Measurements from ENCODE around the gene SLC15A2.
"Not testable (repeated sequence)": the region's sequence is repeated elsewhere in the genome, so short reads cannot be mapped to it uniquely, and the experiment has no call there.

Gene SLC15A2

DNA sequence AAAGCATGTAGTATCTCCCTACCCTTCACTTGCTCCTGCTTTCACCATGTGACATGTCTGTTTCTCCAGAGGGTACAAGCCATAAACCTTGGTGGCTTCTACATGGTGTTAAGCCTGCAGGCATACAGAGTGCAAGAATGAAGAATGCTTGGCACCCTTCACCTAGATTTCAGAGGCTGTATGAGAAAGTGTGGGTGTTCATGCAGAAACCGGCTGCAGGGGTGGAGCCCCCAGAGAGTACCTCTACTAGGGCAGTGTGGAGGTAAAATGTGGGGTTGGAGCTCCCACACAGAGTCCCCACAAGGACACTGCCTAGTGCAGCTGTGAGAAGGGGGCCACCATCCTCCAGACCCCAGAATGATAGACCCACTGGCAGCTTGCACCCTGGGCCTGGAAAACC is 32.2 kb downstream of the SLC15A2 start:
- DNase-seq (ENCODE audit: low spot score): no peak

DNA sequence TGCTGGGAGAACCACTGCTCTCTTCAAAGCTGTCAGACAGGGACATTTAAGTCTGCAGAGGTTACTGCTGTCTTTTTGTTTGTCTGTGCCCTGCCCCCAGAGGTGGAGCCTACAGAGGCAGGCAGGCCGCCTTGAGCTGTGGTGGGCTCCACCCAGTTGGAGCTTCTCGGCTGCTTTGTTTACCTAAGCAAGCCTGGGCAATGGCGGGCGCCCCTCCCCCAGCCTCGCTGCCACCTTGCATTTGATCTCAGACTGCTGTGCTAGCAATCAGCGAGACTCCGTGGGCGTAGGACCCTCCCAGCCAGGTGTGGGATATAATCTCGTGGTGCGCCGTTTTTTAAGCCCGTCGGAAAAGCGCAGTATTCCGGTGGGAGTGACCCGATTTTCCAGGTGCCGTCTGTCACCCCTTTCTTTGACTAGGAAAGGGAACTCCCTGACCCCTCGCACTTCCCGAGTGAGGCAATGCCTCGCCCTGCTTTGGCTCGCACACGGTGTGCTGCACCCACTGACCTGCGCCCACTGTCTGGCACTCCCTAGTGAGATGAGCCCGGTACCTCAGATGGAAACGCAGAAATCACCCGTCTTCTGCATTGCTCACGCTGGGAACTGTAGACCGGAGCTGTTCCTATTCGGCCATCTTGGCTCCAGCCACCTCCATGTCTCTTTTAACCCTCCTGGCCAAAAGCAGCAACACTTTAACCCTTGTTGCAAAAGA is 44.1 kb downstream of the SLC15A2 start:
- not testable (repeated sequence) for DNase-seq (ENCODE audit: low spot score)

GRCh38 chr3:121941592-121941991 is 47.4 kb downstream of the SLC15A2 start:
- DNase-seq (ENCODE audit: low spot score): no peak

GRCh38 chr3:121942116-121942786 is 48.0 kb downstream of the SLC15A2 start:
- no peak for DNase-seq (ENCODE audit: low spot score)

GRCh38 chr3:121943431-121943830 is 49.2 kb downstream of the SLC15A2 start:
- no peak for DNase-seq (ENCODE audit: low spot score)

DNA sequence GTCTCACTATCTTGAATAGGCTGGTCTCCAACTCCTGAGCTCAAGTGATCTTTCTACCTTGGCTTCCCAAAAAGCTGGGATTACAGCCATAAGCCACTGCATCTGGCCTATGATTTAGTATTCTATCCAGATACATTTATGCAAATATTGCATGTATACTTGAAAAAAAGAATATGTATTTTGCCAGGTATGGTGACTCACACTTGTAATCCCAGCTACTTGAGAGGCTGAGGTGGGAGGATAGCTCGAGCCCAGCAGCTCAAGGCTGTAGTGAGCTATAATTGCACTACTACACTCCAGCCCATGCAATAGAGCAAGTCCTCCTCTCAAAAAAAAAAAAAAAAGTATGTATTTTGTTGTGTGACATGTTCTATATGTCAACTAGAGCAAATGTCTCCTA is 54.4 kb downstream of the SLC15A2 start:
- DNase-seq (ENCODE audit: low spot score): no peak

GRCh38 chr3:121951291-121951919 is 57.2 kb downstream of the SLC15A2 start:
- DNase-seq (ENCODE audit: low spot score): no peak

DNA sequence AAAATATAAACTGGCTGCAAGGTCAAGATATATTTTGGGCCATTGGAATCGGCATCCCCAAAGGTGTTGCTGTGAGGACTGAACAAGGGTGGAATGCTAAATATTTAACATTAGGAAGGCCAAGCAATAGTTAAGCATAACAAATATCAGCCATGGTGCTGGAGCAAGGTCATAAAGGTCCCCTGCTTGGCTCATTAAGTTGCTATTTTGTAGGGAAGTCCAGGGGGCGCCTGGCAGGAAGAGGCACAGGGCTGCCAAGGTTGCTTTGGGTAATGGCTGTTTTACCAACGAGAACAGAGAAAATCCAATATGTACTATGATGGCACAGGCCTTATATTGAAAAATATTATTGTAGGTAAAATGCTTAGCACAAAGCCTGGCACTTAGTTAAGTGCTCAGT is 62.2 kb downstream of the SLC15A2 start:
- no peak for DNase-seq (ENCODE audit: low spot score)

- peak; percentile 20 for DNase-seq (ENCODE audit: low spot score)
These were observed 63.6 kb downstream of the SLC15A2 start for GRCh38 chr3:121957674-121958415.

DNA sequence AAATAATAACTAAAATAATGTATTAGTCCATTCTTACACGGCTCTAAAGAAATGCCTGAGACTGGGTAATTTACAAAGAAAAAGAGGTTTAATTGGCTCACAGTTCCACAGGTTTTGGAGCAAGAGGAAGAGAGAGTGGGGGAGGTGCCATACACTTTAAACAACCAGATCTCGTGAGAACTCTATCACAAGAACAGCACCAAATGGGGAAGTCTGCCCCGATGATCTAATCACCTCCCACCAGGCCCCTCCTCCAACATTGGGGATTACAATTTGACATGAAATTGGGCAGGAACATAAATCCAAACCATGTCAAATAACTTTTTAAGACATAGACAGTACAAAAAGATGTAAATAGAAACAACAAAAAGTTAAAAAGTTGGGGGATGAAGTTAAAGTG is 64.6 kb downstream of the SLC15A2 start:
- no peak for DNase-seq (ENCODE audit: low spot score)

- DNase-seq (ENCODE audit: low spot score): no peak
These were observed 67.1 kb downstream of the SLC15A2 start for GRCh38 chr3:121961283-121961682.

DNA sequence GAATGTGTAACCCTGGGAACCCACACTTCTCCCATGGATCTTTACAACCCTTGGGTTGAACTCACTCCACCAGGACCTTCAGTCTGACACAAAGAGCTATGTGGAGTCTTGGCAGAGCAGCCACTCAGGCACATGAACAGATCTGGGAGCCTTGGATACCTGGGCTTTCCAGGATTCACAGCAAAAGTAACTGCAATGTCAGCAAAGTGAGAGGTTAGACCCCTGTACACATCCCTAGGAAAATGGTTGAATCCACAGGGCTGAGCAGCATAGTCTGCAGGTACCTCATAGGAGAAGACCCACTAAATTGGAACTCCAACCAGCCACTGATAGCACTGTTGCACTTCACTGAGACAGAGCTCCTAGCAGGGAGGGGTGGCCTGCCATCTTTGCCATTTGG is 68.2 kb downstream of the SLC15A2 start:
- no peak for DNase-seq (ENCODE audit: low spot score)

GRCh38 chr3:121963608-121964007 is 69.4 kb downstream of the SLC15A2 start:
- DNase-seq (ENCODE audit: low spot score): no peak

GRCh38 chr3:121969631-121970030 is 75.4 kb downstream of the SLC15A2 start:
- no peak for DNase-seq (ENCODE audit: low spot score)

DNA sequence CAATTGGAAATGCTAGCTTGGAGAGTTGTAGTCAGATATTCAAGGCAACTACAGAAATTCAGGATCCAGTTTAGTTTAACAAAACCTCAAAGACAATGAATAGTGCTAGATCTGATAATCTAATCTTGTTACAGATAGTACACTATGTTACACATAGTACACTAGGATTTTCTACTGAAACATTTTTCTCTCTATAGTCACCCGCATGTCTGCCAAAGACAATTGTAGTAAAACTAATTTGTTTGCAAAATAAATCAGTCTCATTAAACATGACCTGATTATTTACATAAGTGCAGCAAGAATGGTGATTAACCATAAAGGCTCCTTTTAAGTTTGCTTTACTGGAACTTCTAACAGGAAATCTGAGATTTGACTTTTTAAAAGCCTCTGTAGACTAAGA is 75.8 kb downstream of the SLC15A2 start:
- no peak for DNase-seq (ENCODE audit: low spot score)

DNA sequence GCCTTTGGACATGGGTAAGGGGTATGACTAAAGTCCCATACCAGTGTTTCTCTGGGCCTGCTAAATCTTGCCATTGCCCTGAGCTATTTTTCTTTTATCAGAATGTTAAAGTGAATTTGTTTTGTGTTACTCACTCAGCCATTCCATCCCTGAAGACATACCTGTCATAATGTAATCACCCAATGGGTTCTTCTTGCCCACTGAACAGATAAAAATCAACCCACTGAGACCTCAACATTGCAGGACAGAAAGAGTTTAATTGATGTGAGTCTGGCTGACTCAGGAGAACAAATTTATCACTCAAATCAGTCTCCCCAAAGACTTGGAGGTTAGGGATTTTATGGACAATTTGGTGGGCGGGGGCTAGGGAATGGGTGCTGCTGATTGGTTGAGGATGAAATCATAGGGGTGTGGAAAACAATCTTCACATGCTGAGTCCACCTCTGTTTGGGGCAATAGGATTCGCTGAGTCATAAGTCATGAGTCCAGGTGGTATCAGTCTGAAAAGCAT is 80.5 kb downstream of the SLC15A2 start:
- no peak for DNase-seq (ENCODE audit: low spot score)

- no peak for DNase-seq (ENCODE audit: low spot score)
These were observed 81.6 kb downstream of the SLC15A2 start for GRCh38 chr3:121975702-121976302.

DNA sequence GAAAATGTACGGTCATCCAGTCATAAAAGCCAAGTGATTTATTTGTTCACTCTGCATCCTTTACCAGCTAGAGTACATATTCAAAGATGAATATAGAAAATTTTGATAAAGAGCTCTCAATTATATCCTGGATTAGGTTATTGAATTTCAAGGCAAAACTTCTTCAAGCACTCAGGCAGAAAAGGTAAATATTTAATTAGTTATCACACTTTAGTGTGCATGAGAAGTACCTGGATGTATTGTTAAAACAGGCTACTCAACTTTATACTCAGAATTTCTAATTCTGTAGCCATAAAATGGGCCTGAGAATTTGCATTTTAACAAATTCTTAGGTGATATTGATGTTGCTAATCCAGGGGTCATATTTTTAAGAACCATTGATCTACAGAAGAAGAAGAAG is 82.5 kb downstream of the SLC15A2 start:
- no peak for DNase-seq (ENCODE audit: low spot score)

DNA sequence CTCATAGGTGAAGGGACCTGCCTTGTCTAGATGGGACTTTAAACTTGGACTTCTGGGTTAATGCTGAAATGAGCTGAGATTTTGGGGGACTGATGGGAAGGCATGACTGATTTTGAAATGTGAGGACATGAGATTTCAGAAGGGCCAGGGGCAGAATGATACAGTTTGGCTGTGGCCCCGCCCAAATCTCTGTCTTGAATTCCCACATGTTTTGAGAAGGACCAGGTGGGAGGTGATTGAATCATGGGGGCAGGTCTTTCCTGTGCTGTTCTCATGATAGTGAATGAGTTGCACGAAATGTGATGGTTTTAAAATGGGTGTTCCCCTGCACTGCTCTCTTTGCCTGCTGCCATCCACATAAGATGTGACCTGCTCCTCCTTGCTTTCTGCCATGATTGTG is 85.0 kb downstream of the SLC15A2 start:
- no peak for DNase-seq (ENCODE audit: low spot score)

- DNase-seq (ENCODE audit: low spot score): no peak
These were observed 85.7 kb downstream of the SLC15A2 start for GRCh38 chr3:121979734-121980449.

DNA sequence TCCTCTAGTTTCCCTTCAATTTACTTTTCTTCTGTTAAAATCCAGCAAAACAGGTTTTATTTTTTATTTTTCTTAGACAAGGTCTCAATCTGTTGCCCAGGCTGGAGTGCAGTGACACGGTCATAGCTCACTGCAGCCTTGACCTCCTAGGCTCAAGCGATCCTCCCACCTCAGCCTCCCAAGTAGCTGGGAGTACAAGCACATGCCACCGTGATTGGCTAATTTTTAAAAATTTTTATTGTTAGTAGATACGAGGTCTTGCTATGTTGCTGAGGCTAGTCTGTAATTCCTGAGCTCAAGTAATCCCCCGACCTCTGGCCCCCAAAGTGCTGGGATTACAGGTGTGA is 86.2 kb downstream of the SLC15A2 start:
- no peak for DNase-seq (ENCODE audit: low spot score)
